ENCODE data around the gene TBC1D4.

DNA sequence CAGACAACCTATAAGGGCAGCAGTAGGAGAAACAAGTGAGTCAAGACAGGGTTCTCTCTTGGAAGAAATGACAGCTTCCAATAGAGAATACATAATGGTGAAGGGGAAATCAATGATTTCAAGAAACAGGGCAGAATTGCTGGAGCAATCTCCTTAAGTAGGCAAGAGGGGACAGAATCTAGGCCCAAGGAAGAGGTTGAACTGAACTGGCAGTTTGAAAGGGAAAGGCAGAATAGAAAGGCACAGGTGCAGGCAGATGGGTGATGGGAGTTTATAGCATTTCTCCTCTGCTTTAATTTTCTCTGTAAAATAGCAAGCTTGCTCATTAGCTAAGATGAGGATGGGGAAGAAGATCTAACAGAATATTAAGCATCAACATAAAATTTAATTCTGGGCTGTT lies 110.8 kb downstream of the TBC1D4 start:
- TF ChIP-seq, protein P1, sequence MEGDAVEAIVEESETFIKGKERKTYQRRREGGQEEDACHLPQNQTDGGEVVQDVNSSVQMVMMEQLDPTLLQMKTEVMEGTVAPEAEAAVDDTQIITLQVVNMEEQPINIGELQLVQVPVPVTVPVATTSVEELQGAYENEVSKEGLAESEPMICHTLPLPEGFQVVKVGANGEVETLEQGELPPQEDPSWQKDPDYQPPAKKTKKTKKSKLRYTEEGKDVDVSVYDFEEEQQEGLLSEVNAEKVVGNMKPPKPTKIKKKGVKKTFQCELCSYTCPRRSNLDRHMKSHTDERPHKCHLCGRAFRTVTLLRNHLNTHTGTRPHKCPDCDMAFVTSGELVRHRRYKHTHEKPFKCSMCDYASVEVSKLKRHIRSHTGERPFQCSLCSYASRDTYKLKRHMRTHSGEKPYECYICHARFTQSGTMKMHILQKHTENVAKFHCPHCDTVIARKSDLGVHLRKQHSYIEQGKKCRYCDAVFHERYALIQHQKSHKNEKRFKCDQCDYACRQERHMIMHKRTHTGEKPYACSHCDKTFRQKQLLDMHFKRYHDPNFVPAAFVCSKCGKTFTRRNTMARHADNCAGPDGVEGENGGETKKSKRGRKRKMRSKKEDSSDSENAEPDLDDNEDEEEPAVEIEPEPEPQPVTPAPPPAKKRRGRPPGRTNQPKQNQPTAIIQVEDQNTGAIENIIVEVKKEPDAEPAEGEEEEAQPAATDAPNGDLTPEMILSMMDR (IDR thresholded peaks at IDR 0.05; ENCODE audit: low read length): no peak
- no peak for TF ChIP-seq EZH2phosphoT487 (IDR thresholded peaks at IDR 0.05; ENCODE audit: low read length)
